Stimulated activated CD8-positive, alpha-beta memory T cell treated with anti-CD3 and anti-CD28 coated beads, Interleukin-12 subunit alpha, Interleukin-12 subunit beta, amount 100 ng/mL, for 24 hours (primary cell): Measurements from ENCODE around the gene CACNA2D1.
"Not testable (repeated sequence)": the region's sequence is repeated elsewhere in the genome, so short reads cannot be mapped to it uniquely, and the experiment has no call there.

ENCODE experiments used
- DNase-seq: peaks from one replicate; pipeline ENCODE4 v3.0.0-alpha.2; 2020; ENCODE audit errors: extremely low read depth

Gene CACNA2D1

DNA sequence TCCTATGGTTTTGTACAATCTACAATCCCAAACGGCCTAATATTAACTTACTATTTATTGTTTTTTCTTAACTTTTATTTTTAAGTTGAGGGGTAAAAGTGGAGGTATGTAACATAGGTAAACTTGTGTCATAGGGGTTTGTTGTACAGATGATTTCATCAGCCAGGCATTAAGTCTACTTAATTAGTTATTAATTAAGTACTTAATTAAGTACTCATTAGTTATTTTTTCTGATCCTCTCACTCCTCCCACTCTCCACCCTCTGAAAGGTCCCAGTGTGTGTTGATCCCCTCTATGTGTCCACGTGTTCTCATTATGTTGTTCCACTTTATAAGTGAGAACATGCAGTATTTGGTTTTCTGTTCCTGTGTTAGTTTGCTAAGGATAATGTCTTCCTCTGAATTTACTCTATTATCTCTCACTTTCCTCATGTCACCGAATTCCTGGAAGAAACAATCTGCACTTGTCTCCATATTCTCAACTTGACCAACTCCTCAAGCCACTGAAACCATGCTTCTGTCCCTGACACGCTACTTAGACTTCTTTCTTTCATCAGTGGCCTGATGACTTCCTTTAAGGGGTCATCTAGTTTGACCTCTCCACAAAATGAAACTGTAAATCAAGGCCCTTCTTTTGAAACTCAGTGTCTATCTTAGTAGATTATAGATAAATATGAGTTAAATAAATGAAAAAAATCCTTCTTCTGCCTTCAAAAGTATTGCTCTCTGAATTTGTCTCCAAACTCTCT, 9.1 kb downstream of the CACNA2D1 start:
- no peak for DNase-seq

- no peak for DNase-seq
These were observed 10.1 kb downstream of the CACNA2D1 start for GRCh38 chr7:82433507-82433906.

DNA sequence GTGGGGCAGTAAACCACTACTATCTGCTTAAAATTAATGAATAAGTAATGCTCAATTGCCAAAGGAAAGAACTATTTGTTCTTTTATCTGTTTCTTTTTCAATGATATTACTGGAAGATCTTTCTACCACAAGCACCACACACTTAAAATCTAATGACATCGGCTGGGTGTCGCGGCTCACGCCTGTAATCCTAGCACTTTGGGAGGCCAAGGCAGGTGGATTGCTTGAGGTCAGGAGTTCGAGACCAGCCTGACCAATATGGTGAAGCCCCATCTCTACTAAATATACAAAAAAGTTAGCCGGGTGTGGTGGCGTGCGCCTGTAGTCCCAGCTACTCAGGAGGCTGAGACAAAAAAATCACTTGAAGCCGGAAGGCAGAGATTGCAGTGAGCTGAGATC, 10.8 kb downstream of the CACNA2D1 start:
- DNase-seq, result not testable (repeated sequence)

DNA sequence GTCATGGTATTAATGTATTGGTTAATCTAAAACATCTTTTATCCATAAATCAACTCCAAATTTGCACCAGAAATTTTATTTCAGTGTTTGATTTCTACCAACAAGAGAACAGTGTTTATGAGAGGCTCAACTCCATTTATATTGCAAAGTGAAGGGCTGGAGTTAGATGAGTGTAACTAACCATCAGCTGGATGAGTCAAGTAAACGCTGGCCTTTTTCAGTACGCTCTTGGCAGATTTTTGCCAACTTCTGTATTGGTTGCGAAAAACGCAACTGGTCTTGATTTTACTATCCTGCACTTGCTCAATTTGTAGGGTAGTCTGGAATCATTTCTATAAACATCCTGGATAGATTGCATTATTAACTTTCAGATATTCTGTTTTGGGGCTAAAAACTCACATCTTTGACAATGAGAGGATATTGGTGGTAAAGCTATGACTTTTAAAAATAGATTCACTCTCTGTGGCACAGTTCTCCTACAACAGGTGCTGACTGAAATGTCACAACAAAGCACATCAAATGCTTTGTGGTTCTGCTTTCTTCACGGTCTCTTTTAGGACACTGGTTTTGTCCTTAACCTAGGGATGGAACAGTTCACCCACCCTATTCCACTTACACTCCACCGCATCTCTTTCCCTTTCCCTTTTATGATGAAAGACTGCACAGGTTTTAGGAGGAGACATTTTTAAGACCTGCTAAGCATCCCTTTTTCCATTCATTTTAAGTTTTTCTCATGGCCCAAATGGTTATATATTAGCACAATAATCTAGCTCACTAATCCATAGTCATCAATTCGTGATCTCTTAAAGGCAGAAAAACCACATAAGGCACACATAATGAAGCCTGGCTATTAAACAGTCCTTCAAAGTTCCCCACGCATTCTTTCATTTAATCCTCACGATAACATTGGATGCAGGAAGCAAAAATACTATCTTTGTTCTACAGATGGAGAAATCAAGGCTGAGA, 12.8 kb downstream of the CACNA2D1 start:
- no peak for DNase-seq

DNA sequence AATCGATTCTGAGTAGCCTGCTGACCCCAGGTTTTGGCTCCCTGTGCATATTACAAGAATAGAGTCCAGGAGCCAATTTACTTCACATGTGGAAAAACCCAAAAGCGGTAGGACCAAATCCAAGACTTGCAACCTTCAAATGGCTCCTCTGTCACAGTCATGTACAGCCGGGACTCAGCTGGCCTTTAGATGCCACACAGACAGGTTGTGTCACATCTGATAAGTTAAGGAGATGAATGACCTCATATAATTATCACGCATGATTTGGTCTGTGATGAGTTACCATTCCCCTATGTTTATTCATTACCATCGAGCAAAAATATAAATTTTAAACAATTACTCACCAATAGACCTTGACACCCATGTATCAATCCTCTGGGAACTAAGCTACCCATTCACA, 14.2 kb downstream of the CACNA2D1 start:
- DNase-seq, result no peak

DNA sequence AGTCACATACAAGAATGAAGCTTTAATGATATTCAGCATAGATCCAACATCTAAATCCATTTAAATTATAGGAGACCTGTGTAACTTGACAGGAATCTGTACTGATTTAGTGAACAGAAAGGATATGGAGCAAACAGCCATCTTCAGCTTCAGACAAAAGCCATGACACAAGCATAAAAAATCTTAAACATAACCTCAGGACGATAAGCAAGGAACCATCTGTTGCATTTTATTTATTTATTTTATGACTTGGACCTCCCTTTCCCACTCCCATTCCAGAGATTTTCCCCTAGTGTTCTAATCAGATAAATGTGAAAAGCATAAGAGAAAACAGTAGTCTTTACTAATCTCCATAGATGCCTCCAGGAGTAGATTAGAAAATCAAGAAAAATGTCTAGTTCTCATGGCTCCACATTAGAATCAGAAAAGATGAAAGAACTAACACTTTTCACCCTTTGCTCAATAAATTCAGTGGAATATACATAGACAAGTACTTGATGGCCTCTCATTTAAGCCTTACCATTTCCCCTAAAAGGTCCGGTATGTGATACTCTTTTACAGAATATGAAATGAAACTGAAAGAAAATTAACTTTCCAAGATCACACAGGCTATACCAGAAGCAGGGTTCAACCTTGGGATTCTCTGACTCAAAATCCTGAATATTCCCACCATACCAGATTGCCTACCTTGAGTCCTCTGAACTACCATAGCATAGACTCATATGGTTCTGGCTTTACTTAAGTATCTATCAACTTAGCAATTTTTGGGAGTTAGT, 15.2 kb downstream of the CACNA2D1 start:
- DNase-seq, result no peak

DNA sequence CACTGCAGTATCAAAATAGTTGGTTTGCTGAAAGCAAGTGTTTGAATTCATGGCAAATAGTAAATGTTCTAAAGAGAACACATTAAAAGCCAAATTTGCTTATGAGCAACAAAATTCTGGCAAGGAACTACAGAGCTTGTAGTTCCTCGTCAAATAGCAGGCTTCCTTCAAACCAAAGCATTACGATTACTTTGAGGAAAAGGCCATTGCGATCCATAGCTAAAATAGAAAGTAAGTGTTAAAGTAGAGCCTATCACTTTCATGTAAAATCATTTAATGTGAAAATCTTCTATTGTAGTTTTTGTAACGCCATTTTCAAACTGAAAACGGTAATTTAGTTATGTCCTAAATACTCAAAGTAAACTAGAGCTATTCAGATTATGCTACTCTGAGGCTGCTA, 20.1 kb downstream of the CACNA2D1 start:
- no peak for DNase-seq

DNA sequence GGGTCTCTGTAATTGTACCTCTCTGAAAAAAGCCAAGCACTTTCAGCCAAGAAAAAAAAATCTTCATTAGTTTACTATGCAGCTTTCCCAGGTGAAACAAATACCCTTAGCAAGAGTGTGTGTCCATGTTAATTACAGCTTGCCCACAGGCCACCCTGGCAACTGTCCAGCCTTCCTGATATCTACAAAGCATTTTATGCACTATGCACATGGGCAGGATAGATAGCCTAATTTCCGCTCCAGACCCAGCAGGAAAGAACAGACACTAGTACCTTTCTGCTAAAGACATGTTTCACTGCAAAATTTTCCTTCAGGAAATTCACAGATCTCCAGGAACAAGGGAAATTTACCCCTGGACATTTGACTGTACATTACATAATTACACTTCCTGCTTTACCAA, 24.4 kb downstream of the CACNA2D1 start:
- DNase-seq, result no peak

DNA sequence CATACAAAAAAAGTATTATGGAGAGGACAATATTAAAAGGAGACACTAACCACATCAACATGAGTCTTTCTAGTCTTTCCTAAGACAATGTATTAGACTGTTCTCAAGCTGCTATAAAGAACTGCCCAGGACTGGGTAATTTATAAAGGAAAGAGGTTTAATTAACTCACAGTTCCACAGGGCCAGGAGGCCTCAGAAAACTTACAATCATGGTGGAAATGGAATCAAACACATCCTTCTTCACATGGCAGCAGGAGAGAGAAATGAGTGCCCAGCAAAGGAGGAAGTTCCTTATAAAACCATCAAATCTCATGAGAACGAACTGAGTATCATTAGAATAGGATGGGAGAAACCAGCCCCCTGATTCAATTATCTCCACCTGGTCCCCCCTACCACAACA, 25.7 kb downstream of the CACNA2D1 start:
- no peak for DNase-seq

DNA sequence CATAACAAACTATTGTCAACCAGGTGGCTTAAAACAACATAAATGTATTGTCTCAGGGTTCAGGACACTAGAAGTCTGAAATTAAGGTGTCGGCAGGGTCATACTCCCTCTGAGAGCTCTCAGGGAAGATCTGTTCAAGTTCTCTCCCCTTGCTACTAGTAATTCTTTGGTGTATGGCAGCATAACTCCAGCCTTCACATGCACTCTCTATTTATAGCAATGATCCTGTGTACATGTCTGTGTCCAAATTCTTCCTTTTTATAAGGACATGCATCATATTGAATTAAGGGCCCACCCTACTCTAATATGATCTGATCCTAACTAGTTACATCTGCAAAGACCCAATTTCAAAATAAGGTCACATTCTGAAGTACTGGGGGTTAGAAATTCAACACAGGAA, 27.2 kb downstream of the CACNA2D1 start:
- DNase-seq, result no peak

DNA sequence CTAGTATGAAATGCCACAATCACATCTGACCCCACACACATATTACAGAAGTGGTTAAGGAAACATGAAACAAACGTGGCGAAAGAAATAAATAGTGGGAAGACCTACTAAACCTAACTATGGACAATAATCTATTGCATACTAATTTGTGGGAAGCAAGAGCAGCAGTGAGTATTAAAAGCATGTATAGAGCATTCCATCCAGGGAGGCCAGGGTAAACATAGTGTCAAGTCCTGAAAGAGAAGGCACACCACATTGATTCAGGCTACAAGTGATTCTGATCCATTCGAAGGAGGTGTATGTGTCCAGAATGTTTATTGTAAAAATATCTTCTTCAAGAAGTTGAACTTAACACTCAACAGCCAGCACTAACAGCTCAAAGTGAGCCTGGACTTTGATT, 29.2 kb downstream of the CACNA2D1 start:
- DNase-seq, result no peak

DNA sequence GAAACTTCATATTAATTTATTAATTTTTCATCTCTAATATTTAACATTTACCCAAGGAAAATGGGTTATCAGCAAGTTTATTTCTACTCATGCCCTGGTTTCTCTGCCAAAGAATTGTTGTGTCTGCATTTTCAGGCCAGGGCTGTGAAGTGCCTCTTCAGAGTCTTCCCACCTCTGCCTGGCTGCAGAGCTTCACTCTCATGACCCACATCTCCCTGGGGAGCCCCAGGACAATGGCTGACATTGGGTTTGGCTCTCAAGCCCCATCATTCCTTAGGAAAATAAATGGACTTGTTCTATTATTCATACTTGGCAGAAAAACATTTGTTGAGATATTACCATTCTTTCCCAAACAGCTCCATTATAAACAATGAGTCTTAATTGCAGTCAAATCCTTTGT, 30.3 kb downstream of the CACNA2D1 start:
- DNase-seq, result no peak

DNA sequence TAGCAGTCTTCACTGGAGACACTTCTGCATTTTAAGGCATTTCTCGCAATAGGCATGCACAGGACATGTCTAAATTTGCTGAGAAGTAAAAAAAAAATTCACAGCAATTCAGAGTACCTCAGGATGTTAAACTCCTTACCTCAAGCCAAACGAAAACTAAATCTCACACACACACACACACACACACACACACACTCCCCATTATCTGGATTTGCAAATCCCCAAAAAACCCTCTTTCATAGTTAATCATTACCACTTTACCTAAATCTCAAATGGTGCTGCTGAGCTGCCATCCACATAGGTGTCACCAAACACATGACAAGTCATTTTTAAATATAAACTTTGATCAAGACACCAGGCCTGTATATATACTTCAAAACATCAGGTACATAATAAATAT, 31.8 kb downstream of the CACNA2D1 start:
- no peak for DNase-seq

DNA sequence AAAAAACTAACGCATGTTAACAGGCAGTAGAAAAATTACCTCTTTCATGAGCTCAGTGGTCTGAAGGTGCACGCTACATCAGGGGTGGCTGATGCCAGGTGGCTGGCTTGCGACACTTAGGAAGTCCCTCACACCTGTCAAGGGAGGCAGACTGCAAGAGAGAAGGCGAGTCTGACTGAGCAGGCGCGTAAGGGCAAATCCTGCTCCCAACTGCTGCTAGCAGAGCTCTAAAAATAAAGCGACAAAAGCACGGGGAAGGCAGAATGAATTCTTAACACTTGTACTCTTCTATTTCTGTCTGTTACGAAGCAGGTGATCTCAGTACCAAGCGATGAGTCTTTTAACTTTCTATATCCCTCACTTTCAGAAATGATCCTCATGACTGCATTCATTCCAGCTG, 33.1 kb downstream of the CACNA2D1 start:
- no peak for DNase-seq

GRCh38 chr7:82406937-82407336, 36.6 kb downstream of the CACNA2D1 start:
- no peak for DNase-seq

GRCh38 chr7:82405301-82405700, 38.3 kb downstream of the CACNA2D1 start:
- no peak for DNase-seq

GRCh38 chr7:82404652-82405051, 38.9 kb downstream of the CACNA2D1 start:
- no peak for DNase-seq

GRCh38 chr7:82404094-82404493, 39.5 kb downstream of the CACNA2D1 start:
- DNase-seq, result no peak

GRCh38 chr7:82397879-82398524, 45.6 kb downstream of the CACNA2D1 start:
- DNase-seq, result no peak

DNA sequence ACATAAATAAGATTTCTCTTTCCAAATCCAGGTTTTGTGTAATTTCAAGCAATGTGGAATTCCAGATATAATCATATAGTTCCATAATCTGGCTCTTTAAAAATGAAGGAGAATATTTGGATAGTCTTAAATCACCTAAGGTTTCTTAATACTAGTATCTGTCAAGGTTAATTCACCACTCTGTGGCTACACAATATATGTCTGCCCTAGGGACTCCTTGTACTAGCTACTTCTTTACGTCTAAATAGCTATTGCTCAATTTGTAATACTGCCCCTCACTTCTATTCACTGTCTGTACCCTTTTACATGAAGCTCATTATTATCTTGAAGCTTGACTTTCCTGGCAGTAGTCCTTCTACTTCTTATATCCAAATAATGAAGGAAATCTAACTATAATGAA, 47.2 kb downstream of the CACNA2D1 start:
- DNase-seq, result no peak

GRCh38 chr7:82395147-82395546, 48.4 kb downstream of the CACNA2D1 start:
- DNase-seq, result no peak

DNA sequence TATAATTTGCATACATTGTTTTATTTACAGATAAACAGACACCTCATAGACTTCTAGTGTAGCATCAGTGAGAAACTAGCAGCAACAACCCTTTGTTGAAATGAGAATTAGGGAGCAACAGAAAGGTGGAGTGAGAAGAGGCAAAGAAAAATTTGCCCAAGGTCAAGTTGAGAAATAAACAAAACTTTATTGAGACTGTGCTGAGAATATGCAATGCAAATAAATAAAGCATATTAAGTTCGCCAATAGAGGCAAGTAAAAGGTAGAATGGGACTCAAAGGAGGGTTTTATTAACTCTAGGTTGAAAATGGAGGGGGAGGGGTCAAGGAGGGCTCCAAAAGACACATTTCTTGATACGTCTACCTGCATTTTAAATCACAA, 49.7 kb downstream of the CACNA2D1 start:
- no peak for DNase-seq
